GM12872 (cell line): ENCODE results near the gene CNNM3.

Experiments used
- CTCF ChIP-seq: IDR thresholded peaks from 3 replicates; pipeline ENCODE4 v1.5.1; 2011; ENCODE audit warnings: low read depth, mild to moderate bottlenecking, low read length, moderate library complexity; ENCODE audit not compliant: insufficient read depth

The CNNM3 gene

GRCh38 chr2:96801005-96801785 is 14.9 kb upstream of the CNNM3 start:
- peak; percentile 97 for TF ChIP-seq CTCF

GRCh38 chr2:96801786-96802595 is 14.1 kb upstream of the CNNM3 start:
- 0 out of 3 replicates have a peak, but pooled peaks have one; percentile 2 for TF ChIP-seq CTCF

- no peak for TF ChIP-seq CTCF
These were observed 13.3 kb upstream of the CNNM3 start for GRCh38 chr2:96802721-96803120.

- no peak for TF ChIP-seq CTCF
These were observed 11.1 kb upstream of the CNNM3 start for GRCh38 chr2:96804986-96805385.

GRCh38 chr2:96806468-96807126 is 9.5 kb upstream of the CNNM3 start:
- no peak for TF ChIP-seq CTCF

GRCh38 chr2:96807127-96807471 is 9.0 kb upstream of the CNNM3 start:
- no peak for TF ChIP-seq CTCF

- no peak for TF ChIP-seq CTCF
These were observed 7.8 kb upstream of the CNNM3 start for GRCh38 chr2:96808176-96808837.
